ENCODE data around the gene ADAMTSL2. TPM values are rescaled to one million over a fixed set of nuclear protein-coding genes. Genes with fewer than 3 reads are reported as not detected.

ADAMTSL2 gene
- total RNA-seq, 3 donors from 2014 or later (not counting 1 experiment from before 2014, with no cell fraction given), result not detected

- H3K36me3 Mint-ChIP-seq, result no peaks in the 10 kb centered on the region
- H3K9me3 Mint-ChIP-seq, result no peaks in the 10 kb centered on the region
- H3K4me1 Mint-ChIP-seq, result peaks cover 0 to 4% of the 10 kb centered on the region in 2 donors
- H3K4me3 ChIP-seq (ENCODE audit: low read length), result no peak overlapping the region
- TF ChIP-seq, protein P1, sequence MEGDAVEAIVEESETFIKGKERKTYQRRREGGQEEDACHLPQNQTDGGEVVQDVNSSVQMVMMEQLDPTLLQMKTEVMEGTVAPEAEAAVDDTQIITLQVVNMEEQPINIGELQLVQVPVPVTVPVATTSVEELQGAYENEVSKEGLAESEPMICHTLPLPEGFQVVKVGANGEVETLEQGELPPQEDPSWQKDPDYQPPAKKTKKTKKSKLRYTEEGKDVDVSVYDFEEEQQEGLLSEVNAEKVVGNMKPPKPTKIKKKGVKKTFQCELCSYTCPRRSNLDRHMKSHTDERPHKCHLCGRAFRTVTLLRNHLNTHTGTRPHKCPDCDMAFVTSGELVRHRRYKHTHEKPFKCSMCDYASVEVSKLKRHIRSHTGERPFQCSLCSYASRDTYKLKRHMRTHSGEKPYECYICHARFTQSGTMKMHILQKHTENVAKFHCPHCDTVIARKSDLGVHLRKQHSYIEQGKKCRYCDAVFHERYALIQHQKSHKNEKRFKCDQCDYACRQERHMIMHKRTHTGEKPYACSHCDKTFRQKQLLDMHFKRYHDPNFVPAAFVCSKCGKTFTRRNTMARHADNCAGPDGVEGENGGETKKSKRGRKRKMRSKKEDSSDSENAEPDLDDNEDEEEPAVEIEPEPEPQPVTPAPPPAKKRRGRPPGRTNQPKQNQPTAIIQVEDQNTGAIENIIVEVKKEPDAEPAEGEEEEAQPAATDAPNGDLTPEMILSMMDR (IDR thresholded peaks at IDR 0.05), result no peak
- H3K27ac Mint-ChIP-seq, result no peak overlapping the region
- intact Hi-C loops (cut with micrococcal nuclease), result no loop called here
- ATAC-seq (no peak), DNase-seq (no peak)
- H3K27me3 ChIP-seq (ENCODE audit: control insufficient read depth, insufficient read depth, low read length), result peaks cover 27% of the 10 kb centered on the region
- H3K9me3 ChIP-seq (ENCODE audit: control insufficient read depth, insufficient read depth, low read length), result no peaks in the 10 kb centered on the region
- WGBS (ENCODE audit: insufficient coverage), result 89% methylated on average over 11 of the region's 11 CpGs
- peaks cover 21% of the 10 kb centered on the region in 2 donors for H3K27me3 Mint-ChIP-seq (ENCODE audit: low read depth in 2 of 2)
- no peak overlapping the region for H3K27ac ChIP-seq (ENCODE audit: low read length)
- H3K36me3 ChIP-seq (ENCODE audit: control insufficient read depth, insufficient read depth, low read length), result no peaks in the 10 kb centered on the region
- H3K4me1 ChIP-seq (ENCODE audit: control insufficient read depth, insufficient read depth, low read length), result peaks cover 37% of the 10 kb centered on the region
- no peak overlapping the region for H3K4me3 Mint-ChIP-seq
These were observed 1.6 kb downstream of the ADAMTSL2 start for GRCh38 chr9:133536080-133536479.

DNA sequence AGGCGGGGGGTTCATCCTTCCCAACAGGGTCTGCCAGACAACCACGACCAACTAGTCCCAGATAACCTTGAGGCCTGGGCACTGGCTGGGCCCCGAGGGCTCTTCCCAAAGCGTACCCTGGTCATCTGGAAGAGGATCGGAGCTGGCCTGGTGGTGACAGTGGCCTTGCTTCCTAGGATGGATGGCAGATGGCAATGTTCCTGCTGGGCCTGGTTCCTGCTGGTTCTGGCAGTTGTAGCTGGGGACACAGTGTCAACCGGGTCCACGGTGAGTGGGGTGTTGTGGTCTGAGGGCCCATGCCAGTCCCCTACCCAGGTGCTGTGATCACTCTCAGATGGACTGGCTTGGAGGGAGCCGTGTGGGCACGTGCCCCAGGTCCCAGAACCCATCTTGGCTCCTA, 2.0 kb downstream of the ADAMTSL2 start:
- no peak overlapping the region for H3K4me3 Mint-ChIP-seq

GRCh38 chr9:133537257-133537656, 2.8 kb downstream of the ADAMTSL2 start:
- peaks cover 0 to 4% of the 10 kb centered on the region in 2 donors for H3K4me1 Mint-ChIP-seq
- H3K9me3 Mint-ChIP-seq, result no peaks in the 10 kb centered on the region
- no peak for DNase-seq
- no peaks in the 10 kb centered on the region for H3K9me3 ChIP-seq (ENCODE audit: control insufficient read depth, insufficient read depth, low read length)
- H3K4me1 ChIP-seq (ENCODE audit: control insufficient read depth, insufficient read depth, low read length), result peaks cover 37% of the 10 kb centered on the region
- H3K4me3 ChIP-seq (ENCODE audit: low read length), result no peak overlapping the region
- H3K27ac ChIP-seq (ENCODE audit: low read length), result no peak overlapping the region
- intact Hi-C loops (cut with micrococcal nuclease), result no loop called here
- H3K27me3 ChIP-seq (ENCODE audit: control insufficient read depth, insufficient read depth, low read length), result peaks cover 25% of the 10 kb centered on the region
- H3K27ac Mint-ChIP-seq, result no peak overlapping the region
- no peaks in the 10 kb centered on the region for H3K36me3 Mint-ChIP-seq
- peaks cover 21% of the 10 kb centered on the region in 2 donors for H3K27me3 Mint-ChIP-seq (ENCODE audit: low read depth in 2 of 2)
- 94% methylated on average over 16 of the region's 16 CpGs for WGBS (ENCODE audit: insufficient coverage)
- no peak for ATAC-seq
- no peaks in the 10 kb centered on the region for H3K36me3 ChIP-seq (ENCODE audit: control insufficient read depth, insufficient read depth, low read length)
- TF ChIP-seq, protein P1 (IDR thresholded peaks at IDR 0.05), result no peak
- H3K4me3 Mint-ChIP-seq, result no peak overlapping the region

More for the DNA sequence above, 2.0 kb downstream of the ADAMTSL2 start:
- no peak overlapping the region for H3K27ac Mint-ChIP-seq
- Histone ChIP-seq H3K36me3 (ENCODE audit: control insufficient read depth, insufficient read depth, low read length) (no peaks in the 10 kb centered on the region), H3K4me3 (ENCODE audit: low read length) (no peak overlapping the region), H3K9me3 (ENCODE audit: control insufficient read depth, insufficient read depth, low read length) (no peaks in the 10 kb centered on the region), H3K27ac (ENCODE audit: low read length) (no peak overlapping the region), H3K27me3 (ENCODE audit: control insufficient read depth, insufficient read depth, low read length) (peaks cover 27% of the 10 kb centered on the region), H3K4me1 (ENCODE audit: control insufficient read depth, insufficient read depth, low read length) (peaks cover 37% of the 10 kb centered on the region)
- TF ChIP-seq, protein P1 (IDR thresholded peaks at IDR 0.05), result no peak
- DNase-seq, result no peak
- no peaks in the 10 kb centered on the region for H3K9me3 Mint-ChIP-seq
- ATAC-seq, result no peak
- H3K36me3 Mint-ChIP-seq, result no peaks in the 10 kb centered on the region
- WGBS (ENCODE audit: insufficient coverage), result 87% methylated on average over 9 of the region's 9 CpGs
- intact Hi-C loops (cut with micrococcal nuclease), result no loop called here
- peaks cover 21% of the 10 kb centered on the region in 2 donors for H3K27me3 Mint-ChIP-seq (ENCODE audit: low read depth in 2 of 2)
- H3K4me1 Mint-ChIP-seq, result peaks cover 0 to 4% of the 10 kb centered on the region in 2 donors

- Histone ChIP-seq H3K27ac (ENCODE audit: low read length) (no peak overlapping the region), H3K36me3 (ENCODE audit: control insufficient read depth, insufficient read depth, low read length) (no peaks in the 10 kb centered on the region), H3K4me3 (ENCODE audit: low read length) (no peak overlapping the region), H3K4me1 (ENCODE audit: control insufficient read depth, insufficient read depth, low read length) (peaks cover 32% of the 10 kb centered on the region), H3K27me3 (ENCODE audit: control insufficient read depth, insufficient read depth, low read length) (peaks cover 20% of the 10 kb centered on the region), H3K9me3 (ENCODE audit: control insufficient read depth, insufficient read depth, low read length) (no peaks in the 10 kb centered on the region)
- no peaks in the 10 kb centered on the region for H3K36me3 Mint-ChIP-seq
- intact Hi-C loops (cut with micrococcal nuclease), result no loop called here
- WGBS (ENCODE audit: insufficient coverage), result 92% methylated on average over 14 of the region's 14 CpGs
- H3K4me1 Mint-ChIP-seq, result no peaks in the 10 kb centered on the region
- H3K4me3 Mint-ChIP-seq, result no peak overlapping the region
- ATAC-seq (no peak), DNase-seq (no peak)
- no peaks in the 10 kb centered on the region for H3K9me3 Mint-ChIP-seq
- TF ChIP-seq, protein P1 (IDR thresholded peaks at IDR 0.05), result no peak
- H3K27ac Mint-ChIP-seq, result no peak overlapping the region
- peaks cover 15 to 21% of the 10 kb centered on the region in 2 donors for H3K27me3 Mint-ChIP-seq (ENCODE audit: low read depth in 2 of 2)
These were observed 3.7 kb downstream of the ADAMTSL2 start for GRCh38 chr9:133538176-133538575.

Data from natural killer cell (primary cell).